Mucosa of descending colon (tissue), 3 donors: Measurements from ENCODE around the gene CHST8. TPM values are rescaled to one million over a fixed set of nuclear protein-coding genes. Genes with fewer than 3 reads are reported as not detected.

Source experiments
- ATAC-seq: fragments of 200-7000 bp; cut with Tn5 transposase; one replicate; pipeline ENCODE4 v1.9.1; 2020; ENCODE audit warnings: mild to moderate bottlenecking, moderate library complexity
- DNase-seq, 3 donors: peaks; one replicate each; pipeline ENCODE4 v3.0.0-alpha.2; 2020
- H3K36me3 ChIP-seq: fragments of 200-600 bp; one replicate; pipeline ENCODE4 v1.8.0; 2021; ENCODE audit warnings: low read depth, mild to moderate bottlenecking
- H3K4me1 ChIP-seq: fragments of 200-600 bp; one replicate; pipeline ENCODE4 v1.8.0; 2021; ENCODE audit warnings: low read depth, mild to moderate bottlenecking
- H3K4me3 ChIP-seq: fragments of 200-600 bp; one replicate; pipeline ENCODE4 v1.8.0; 2021; ENCODE audit warnings: mild to moderate bottlenecking
- H3K9me3 ChIP-seq: fragments of 200-600 bp; one replicate; pipeline ENCODE4 v1.8.0; 2021; ENCODE audit warnings: mild to moderate bottlenecking
- CTCF ChIP-seq: fragments of 200-600 bp; IDR thresholded peaks from one replicate; pipeline ENCODE4 v1.8.0; 2022; ENCODE audit warnings: antibody characterized with exemption, mild to moderate bottlenecking
- intact Hi-C, 2 donors: fragments of 100-400 bp; cut with DNase I in 1 of 2; cut with micrococcal nuclease in 1 of 2; formaldehyde crosslinking; loops; one replicate each; pipeline versions ENCODE4 v1.11.0 to v1.11.1; 2022; cut with DNase I, micrococcal nuclease
- total RNA-seq, 3 donors: library from RNA; stranded (reverse); fragmentation: NEBNext Ultra II Directional in 2 of 3; extraction: Animal tissue kit (Norgen Biotek cat#: 25700) in 2 of 3; gene quantifications; one replicate each; pipeline versions ENCODE4 v1.2.1 to v1.2.4, GENCODE V29; 2021 to 2023
- donor health status: DM: no; HTN: no; CAD: no; lungs with moderate emphysema.
- donor health status: DM: no; HTN: no; CAD: no.
- donor health status: DM: no; HTN: yes; CAD: no.

CHST8 gene
- total RNA-seq, 3 donors from 2014 or later, result 0.31 TPM; not detected in 2

GRCh38 chr19:33811736-33812387 lies 190.1 kb downstream of the CHST8 start:
- intact Hi-C loops, result no loop called here
- Histone ChIP-seq H3K36me3 (no peaks in the 10 kb centered on the region), H3K4me3 (no peak overlapping the region), H3K9me3 (no peaks in the 10 kb centered on the region), H3K4me1 (no peaks in the 10 kb centered on the region)
- no peak for TF ChIP-seq CTCF
- ATAC-seq, result no peak
- no peak for DNase-seq

GRCh38 chr19:33812388-33813330 lies 190.9 kb downstream of the CHST8 start:
- Histone ChIP-seq H3K9me3 (no peaks in the 10 kb centered on the region), H3K4me3 (no peak overlapping the region), H3K36me3 (no peaks in the 10 kb centered on the region), H3K4me1 (no peaks in the 10 kb centered on the region)
- no peak for ATAC-seq
- no peak for DNase-seq
- intact Hi-C loops, result no loop called here
- TF ChIP-seq CTCF, result no peak

GRCh38 chr19:33813391-33814101 lies 191.8 kb downstream of the CHST8 start:
- H3K36me3 ChIP-seq, result no peaks in the 10 kb centered on the region
- no peak overlapping the region for H3K4me3 ChIP-seq
- no peaks in the 10 kb centered on the region for H3K4me1 ChIP-seq
- H3K9me3 ChIP-seq, result no peaks in the 10 kb centered on the region
- no peak for DNase-seq
- intact Hi-C loops, result no loop called here
- ATAC-seq, result no peak
- TF ChIP-seq CTCF, result no peak

GRCh38 chr19:33814181-33815165 lies 192.7 kb downstream of the CHST8 start:
- Histone ChIP-seq H3K36me3 (no peaks in the 10 kb centered on the region), H3K9me3 (no peaks in the 10 kb centered on the region), H3K4me3 (no peak overlapping the region), H3K4me1 (peaks cover 3% of the 10 kb centered on the region)
- intact Hi-C loops, result no loop called here
- DNase-seq, result no peak
- no peak for TF ChIP-seq CTCF
- ATAC-seq, result no peak
